Caco-2 (cell line): Measurements from ENCODE around the gene NOL3. TPM values are rescaled to one million over a fixed set of nuclear protein-coding genes. Genes with fewer than 3 reads are reported as not detected.

Experiments
- BruUV-seq: library from RNA; stranded (reverse); fragments of 400-500 nt; replicated peaks from 2 replicates; lab custom pipeline; 2021; lab: Mats Ljungman, UMichigan
- CTCF ChIA-PET: fragments of 300-600 bp; sonication (Branson Sonifier 250); formaldehyde crosslinking; loops from one replicate; lab custom pipeline; 2022; ENCODE audit warnings: antibody characterized with exemption; lab: Charles Lee
- POLR2A ChIA-PET: fragments of 300-600 bp; sonication (Branson Sonifier 250); formaldehyde crosslinking; loops from one replicate; lab custom pipeline; 2022; ENCODE audit warnings: antibody characterized with exemption; lab: Charles Lee
- DNase-seq, 2 experiments: peaks; one replicate each; pipeline versions ENCODE4 v3.0.0 to v3.0.0-alpha.2; 2020 to 2022
- H3K27me3 ChIP-seq: replicated peaks from 2 replicates; pipeline ENCODE4 v1.6.0; 2011; ENCODE audit warnings: low read length; ENCODE audit not compliant: control insufficient read depth, insufficient read depth
- H3K36me3 ChIP-seq: 2 replicates; pipeline ENCODE4 v1.5.1; 2011; ENCODE audit warnings: low read length; ENCODE audit not compliant: control insufficient read depth, insufficient read depth
- H3K4me1 ChIP-seq: fragments of 250-450 bp; sonication (Bioruptor Pico); 2 replicates; pipeline ENCODE4 v1.5.1; 2020; ENCODE audit warnings: mild to moderate bottlenecking
- H3K4me3 ChIP-seq: 2 replicates; pipeline ENCODE4 v1.5.1; 2011; ENCODE audit warnings: low read depth, mild to moderate bottlenecking, control low read depth, low read length
- H3K9me3 ChIP-seq: fragments of 250-450 bp; sonication (Bioruptor Pico); 2 replicates; pipeline ENCODE4 v1.5.1; 2020; ENCODE audit warnings: mild to moderate bottlenecking, moderate library complexity
- H3K27ac Mint-ChIP-seq: one replicate; pipeline ENCODE4 v1.8.0; 2022; ENCODE audit warnings: mixed read lengths; ENCODE audit not compliant: unreplicated experiment
- H3K27me3 Mint-ChIP-seq: one replicate; pipeline ENCODE4 v1.8.0; 2022; ENCODE audit warnings: mixed read lengths; ENCODE audit not compliant: insufficient read depth, unreplicated experiment
- H3K36me3 Mint-ChIP-seq: one replicate; pipeline ENCODE4 v1.8.0; 2022; ENCODE audit warnings: mild to moderate bottlenecking, mixed read lengths; ENCODE audit not compliant: insufficient read depth, unreplicated experiment
- H3K4me1 Mint-ChIP-seq: one replicate; pipeline ENCODE4 v1.8.0; 2022; ENCODE audit warnings: low read depth, mixed read lengths; ENCODE audit not compliant: unreplicated experiment
- H3K4me3 Mint-ChIP-seq: one replicate; pipeline ENCODE4 v1.8.0; 2022; ENCODE audit warnings: mild to moderate bottlenecking, moderate library complexity, mixed read lengths; ENCODE audit not compliant: unreplicated experiment
- H3K9me3 Mint-ChIP-seq: one replicate; pipeline ENCODE4 v1.8.0; 2022; ENCODE audit warnings: mixed read lengths; ENCODE audit not compliant: unreplicated experiment
- CTCF ChIP-seq, 2 experiments: fragments of 200-600 bp in 1 of 2; IDR thresholded peaks; 1 replicate in 1 of 2; 2 replicates in 1 of 2; pipeline versions ENCODE4 v1.5.1 to v1.8.0; 2011 to 2022; ENCODE audit warnings: antibody characterized with exemption in 1 of 2, control low read depth in 1 of 2, inconsistent platforms in 1 of 2, low read depth in 1 of 2, low read length in 1 of 2, mild to moderate bottlenecking in 1 of 2, moderate library complexity in 1 of 2; ENCODE audit not compliant: insufficient read depth in 1 of 2, severe bottlenecking in 1 of 2, unreplicated experiment in 1 of 2
- intact Hi-C: fragments of 100-400 bp; cut with micrococcal nuclease; formaldehyde crosslinking; loops from one replicate; pipeline ENCODE4 v1.10.0; 2022; ENCODE audit not compliant: unreplicated experiment
- total RNA-seq: library from RNA; stranded (reverse); gene quantifications from 2 replicates; pipeline ENCODE4 v1.2.3, GENCODE V29; 2022

NOL3 gene
- total RNA-seq, 1 experiment from 2014 or later: 17.4 TPM

- peak overlapping the region; percentile 81 for H3K4me3 Mint-ChIP-seq
- Histone ChIP-seq H3K9me3 (no peaks in the 10 kb centered on the region), H3K4me1 (no peaks in the 10 kb centered on the region; the same call in none of the 2 replicates), H3K27me3 (no peaks in the 10 kb centered on the region), H3K4me3 (peak overlapping the region; percentile 75), H3K36me3 (peaks cover 2% of the 10 kb centered on the region; the same call in 1 of the 2 replicates)
- peak overlapping the region; percentile 85 for H3K27ac Mint-ChIP-seq
- no peaks in the 10 kb centered on the region for H3K4me1 Mint-ChIP-seq
- ChIA-PET CTCF (interaction anchor here (0.5 to 2.6 kb wide), 7 partner anchors 9 to 298 kb away, joined by 3 to 23 read pairs (median 3); partner anchors contain the start of genes CES3, FBXL8 and TRADD), POLR2A (interaction anchor here (1.6 kb wide), 1 partner anchor 10 kb away, joined by 8 read pairs; the partner anchor contains the start of genes FBXL8 and TRADD)
- peaks cover 41% of the 10 kb centered on the region for H3K36me3 Mint-ChIP-seq
- no peak for TF ChIP-seq CTCF (IDR thresholded peaks at IDR 0.05; ENCODE audit: insufficient read depth in 1 of 2, low read depth in 1 of 2, low read length in 1 of 2, severe bottlenecking in 1 of 2, unreplicated experiment in 1 of 2)
- intact Hi-C loops: loop anchor here (2.0 kb wide), 2 partner anchors 41 to 195 kb away; partner anchors contain the start of gene PHAF1
- DNase-seq: peak; percentile 62 to 69
- BruUV-seq: no TSS peak
- no peaks in the 10 kb centered on the region for H3K27me3 Mint-ChIP-seq
- no peaks in the 10 kb centered on the region for H3K9me3 Mint-ChIP-seq
Measured at GRCh38 chr16:67150047-67150832, 20.1 kb upstream of the NOL3 start.

GRCh38 chr16:67150833-67151396 lies 19.4 kb upstream of the NOL3 start, which contains the start of gene B3GNT9:
Gene B3GNT9, minus strand, starts transcription at chr16:67150998. Its CDS starts 513 bp downstream, at chr16:67150485.
- Histone ChIP-seq H3K4me3 (peak within 1 kb of the TSS; percentile 75), H3K9me3 (no peaks in the 10 kb centered on the region), H3K27me3 (no peaks in the 10 kb centered on the region), H3K36me3 (peaks cover 2% of the 10 kb centered on the region; the same call in 1 of the 2 replicates), H3K4me1 (peaks cover 4% of the 10 kb centered on the region)
- H3K27me3 Mint-ChIP-seq: no peaks in the 10 kb centered on the region
- H3K4me1 Mint-ChIP-seq: no peaks in the 10 kb centered on the region
- TF ChIP-seq CTCF (IDR thresholded peaks at IDR 0.05; ENCODE audit: insufficient read depth in 1 of 2, low read depth in 1 of 2, low read length in 1 of 2, severe bottlenecking in 1 of 2, unreplicated experiment in 1 of 2): no peak
- H3K9me3 Mint-ChIP-seq: no peaks in the 10 kb centered on the region
- intact Hi-C loops: loop anchor here (2.0 kb wide), 2 partner anchors 42 to 196 kb away; partner anchors contain the start of gene PHAF1
- peaks cover 36% of the 10 kb centered on the region for H3K36me3 Mint-ChIP-seq
- CTCF ChIA-PET: interaction anchor here (0.5 to 2.6 kb wide), 9 partner anchors 9 to 297 kb away, joined by 3 to 23 read pairs (median 3); partner anchors contain the start of genes CES3, FBXL8 and TRADD
- POLR2A ChIA-PET: interaction anchor here (0.5 to 1.6 kb wide), 2 partner anchors 9 to 105 kb away, joined by 5 to 8 read pairs; partner anchors contain the start of genes FBXL8 and TRADD
- DNase-seq: peak; percentile 69 to 76
- BruUV-seq: no TSS peak
- H3K27ac Mint-ChIP-seq: peak within 1 kb of the TSS; percentile 85
- H3K4me3 Mint-ChIP-seq: peak within 1 kb of the TSS; percentile 81
